Uterus (tissue), 4 donors: ENCODE data around the gene ZNF548. TPM values are rescaled to one million over a fixed set of nuclear protein-coding genes. Genes with fewer than 3 reads are reported as not detected.

Experiments
- DNase-seq, 2 donors: peaks; one replicate each; pipeline ENCODE4 v3.0.0-alpha.2; 2019 to 2020
- H3K27ac ChIP-seq, 2 donors: fragments of 200-600 bp; sonication (generic); 1 replicate in 1 of 2; 2 replicates in 1 of 2; pipeline ENCODE4 v1.5.1; 2016 to 2018
- H3K27me3 ChIP-seq, 2 donors: fragments of 200-600 bp; sonication (generic); one replicate each; pipeline ENCODE4 v1.5.1; 2018 to 2019; ENCODE audit warnings: control low read depth in 1 of 2
- H3K36me3 ChIP-seq, 2 donors: fragments of 200-600 bp; sonication (generic); one replicate each; pipeline ENCODE4 v1.5.1; 2019; ENCODE audit warnings: control low read depth in 1 of 2
- H3K4me1 ChIP-seq, 2 donors: fragments of 200-600 bp; sonication (generic); one replicate each; pipeline ENCODE4 v1.5.1; 2018 to 2019; ENCODE audit warnings: control low read depth in 1 of 2
- H3K4me3 ChIP-seq, 2 donors: fragments of 200-600 bp; sonication (generic); 1 replicate in 1 of 2; 2 replicates in 1 of 2; pipeline ENCODE4 v1.5.1; 2018 to 2019; ENCODE audit warnings: mild to moderate bottlenecking in 1 of 2
- H3K9me3 ChIP-seq, 2 donors: fragments of 200-600 bp; sonication (generic); one replicate each; pipeline ENCODE4 v1.5.1; 2019; ENCODE audit warnings: control low read depth in 1 of 2
- POLR2A ChIP-seq, 2 donors: fragments of 450-650 bp; IDR thresholded peaks; one replicate each; pipeline ENCODE4 v1.6.1; 2016; ENCODE audit warnings: antibody characterized with exemption in 2 of 2, mild to moderate bottlenecking in 1 of 2, moderate library complexity in 1 of 2
- intact Hi-C: fragments of 100-400 bp; cut with DNase I; formaldehyde crosslinking; loops from one replicate; pipeline ENCODE4 v1.15.1; 2023; ENCODE audit warnings: low total_unique reads
- total RNA-seq, 4 donors: library from RNA; depleted of rRNA in 3 of 4; stranded (reverse); fragments of >200 nt in 3 of 4; gene quantifications; one replicate each; pipeline versions ENCODE4 v1.1.0 to v1.2.4, GENCODE V29; 2014 to 2023
- TF ChIP-seq, protein P1 (sequence below), 4 experiments: fragments of 200-600 bp in 2 of 4; fragments of 450-650 bp in 2 of 4; sonication (generic) in 2 of 4; IDR thresholded peaks; one replicate each; pipeline ENCODE4 v1.5.1; 2016 to 2019; ENCODE audit warnings: antibody characterized with exemption in 4 of 4, mild to moderate bottlenecking in 2 of 4, moderate library complexity in 1 of 4
- donor health status: DM: yes; HTN: yes; CAD: no.

ZNF548 gene
- total RNA-seq, 4 donors from 2014 or later, result 12.6 to 77.9 (median 53.1) TPM

DNA sequence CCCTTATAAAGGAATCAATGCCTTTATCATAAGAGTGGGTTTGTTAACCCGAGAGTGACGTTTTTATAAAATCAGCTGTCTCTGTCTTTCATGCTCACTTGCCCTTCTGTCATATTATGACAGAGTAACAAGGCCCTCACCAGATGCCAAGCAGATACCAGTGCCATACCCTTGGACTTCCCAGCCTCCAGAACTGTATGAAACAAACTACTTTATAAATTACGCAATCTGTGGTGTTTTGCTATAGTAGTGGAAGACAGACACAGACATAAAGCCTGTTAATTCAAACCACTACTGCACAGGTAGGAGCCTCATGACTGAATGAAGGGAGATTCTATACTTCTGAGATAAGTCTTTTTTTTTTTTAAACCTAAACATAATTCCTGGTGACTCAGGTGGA is 62.7 kb downstream of the ZNF548 start:
- DNase-seq, result no peak
- H3K4me3 ChIP-seq, result no peak overlapping the region
- peaks cover 0 to 46% of the 10 kb centered on the region in 2 donors for H3K9me3 ChIP-seq
- no peaks in the 10 kb centered on the region for H3K27me3 ChIP-seq
- H3K27ac ChIP-seq, result no peak overlapping the region
- no peaks in the 10 kb centered on the region for H3K36me3 ChIP-seq
- intact Hi-C loops, result no loop called here
- TF ChIP-seq, protein P1, sequence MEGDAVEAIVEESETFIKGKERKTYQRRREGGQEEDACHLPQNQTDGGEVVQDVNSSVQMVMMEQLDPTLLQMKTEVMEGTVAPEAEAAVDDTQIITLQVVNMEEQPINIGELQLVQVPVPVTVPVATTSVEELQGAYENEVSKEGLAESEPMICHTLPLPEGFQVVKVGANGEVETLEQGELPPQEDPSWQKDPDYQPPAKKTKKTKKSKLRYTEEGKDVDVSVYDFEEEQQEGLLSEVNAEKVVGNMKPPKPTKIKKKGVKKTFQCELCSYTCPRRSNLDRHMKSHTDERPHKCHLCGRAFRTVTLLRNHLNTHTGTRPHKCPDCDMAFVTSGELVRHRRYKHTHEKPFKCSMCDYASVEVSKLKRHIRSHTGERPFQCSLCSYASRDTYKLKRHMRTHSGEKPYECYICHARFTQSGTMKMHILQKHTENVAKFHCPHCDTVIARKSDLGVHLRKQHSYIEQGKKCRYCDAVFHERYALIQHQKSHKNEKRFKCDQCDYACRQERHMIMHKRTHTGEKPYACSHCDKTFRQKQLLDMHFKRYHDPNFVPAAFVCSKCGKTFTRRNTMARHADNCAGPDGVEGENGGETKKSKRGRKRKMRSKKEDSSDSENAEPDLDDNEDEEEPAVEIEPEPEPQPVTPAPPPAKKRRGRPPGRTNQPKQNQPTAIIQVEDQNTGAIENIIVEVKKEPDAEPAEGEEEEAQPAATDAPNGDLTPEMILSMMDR (IDR thresholded peaks at IDR 0.05), result no peak
- TF ChIP-seq POLR2A (IDR thresholded peaks at IDR 0.05), result no peak
- no peaks in the 10 kb centered on the region for H3K4me1 ChIP-seq

Other genes starting within 250 kb of the ZNF548 start
- not detected for gene ZIM3, start 244.7 kb upstream of the ZNF548 start, total RNA-seq
- not detected for gene DUXA, start 222.4 kb upstream of the ZNF548 start, total RNA-seq
- 100 to 1,000 TPM in 1 of 4 donors, 10 to 100 TPM in 3; 16.8 to 109 (median 44.0) TPM for gene ZNF264, start 198.4 kb upstream of the ZNF548 start, total RNA-seq
- gene AURKC, start 158.8 kb upstream of the ZNF548 start, total RNA-seq, result 1 to 10 TPM in 1 of 4 donors, not detected in 3; 1.5 TPM
- 10 to 100 TPM in 3 of 4 donors, 1 to 10 TPM in 1; 2.1 to 65.3 (median 18.9) TPM for gene ZNF805, start 149.2 kb upstream of the ZNF548 start, total RNA-seq
- 100 to 1,000 TPM in 1 of 4 donors, 10 to 100 TPM in 3; 43.2 to 204 (median 68.7) TPM for gene ZNF460, start 109.4 kb upstream of the ZNF548 start, total RNA-seq
- 10 to 100 TPM in 2 of 4 donors, 1 to 10 TPM in 2; 5.9 to 31.2 (median 10.2) TPM for gene ZNF543, start 69.4 kb upstream of the ZNF548 start, total RNA-seq
- 10 to 100 TPM in 2 of 4 donors, 1 to 10 TPM in 2; 4.1 to 25.0 (median 8.3) TPM for gene ZNF304, start 38.6 kb upstream of the ZNF548 start, total RNA-seq
- 10 to 100 TPM in 2 of 4 donors, 1 to 10 TPM in 1, not detected in 1; 2.0 to 21.0 (median 10.6) TPM for gene TRAPPC2B, start 26.3 kb upstream of the ZNF548 start, total RNA-seq
- gene ZNF547, start 26.3 kb upstream of the ZNF548 start, total RNA-seq, result 1 to 10 TPM in 2 of 4 donors, not detected in 2; 2.1 to 5.7 TPM
- gene ZNF17, start 21.3 kb downstream of the ZNF548 start, total RNA-seq, result 10 to 100 TPM; 14.9 to 41.6 (median 18.9) TPM
- gene ZNF749, start 45.5 kb downstream of the ZNF548 start, total RNA-seq, result 10 to 100 TPM in 3 of 4 donors, under 1 TPM in 1; 0.88 to 31.1 (median 11.6) TPM
- 1 to 10 TPM in 2 of 4 donors, under 1 TPM in 1, not detected in 1; under 0.01 to 2.2 (median 2.0) TPM for gene VN1R1, start 67.3 kb downstream of the ZNF548 start, total RNA-seq
- gene ZNF772, start 87.7 kb downstream of the ZNF548 start, total RNA-seq, result 10 to 100 TPM in 3 of 4 donors, 1 to 10 TPM in 1; 7.2 to 48.0 (median 12.6) TPM
- 10 to 100 TPM in 3 of 4 donors, 1 to 10 TPM in 1; 2.6 to 69.4 (median 16.9) TPM for gene ZNF419, start 97.9 kb downstream of the ZNF548 start, total RNA-seq
- gene ZNF773, start 110.1 kb downstream of the ZNF548 start, total RNA-seq, result 10 to 100 TPM in 3 of 4 donors, 1 to 10 TPM in 1; 2.9 to 34.3 (median 17.0) TPM
- gene ZNF549, start 137.5 kb downstream of the ZNF548 start, total RNA-seq, result 10 to 100 TPM in 2 of 4 donors, 1 to 10 TPM in 2; 8.2 to 38.9 (median 14.2) TPM
- gene ZNF550, start 170.0 kb downstream of the ZNF548 start, total RNA-seq, result 10 to 100 TPM in 1 of 4 donors, 1 to 10 TPM in 3; 4.4 to 25.6 (median 6.9) TPM
- gene ZNF416, start 189.1 kb downstream of the ZNF548 start, total RNA-seq, result 10 to 100 TPM in 1 of 4 donors, 1 to 10 TPM in 2, under 1 TPM in 1; 0.26 to 11.9 (median 5.7) TPM
- 10 to 100 TPM in 2 of 4 donors, 1 to 10 TPM in 2; 6.8 to 26.5 (median 11.0) TPM for gene ZIK1, start 194.3 kb downstream of the ZNF548 start, total RNA-seq
- gene ZNF530, start 210.0 kb downstream of the ZNF548 start, total RNA-seq, result 10 to 100 TPM in 1 of 4 donors, 1 to 10 TPM in 2, under 1 TPM in 1; 0.29 to 33.0 (median 4.7) TPM
- 10 to 100 TPM in 3 of 4 donors, 1 to 10 TPM in 1; 1.5 to 60.1 (median 16.5) TPM for gene ZNF134, start 224.4 kb downstream of the ZNF548 start, total RNA-seq
- gene ZNF211, start 243.3 kb downstream of the ZNF548 start, total RNA-seq, result 100 to 1,000 TPM in 1 of 4 donors, 10 to 100 TPM in 2, 1 to 10 TPM in 1; 9.4 to 115 (median 20.7) TPM